Motor neuron (in vitro differentiated cells): ENCODE measurements around the gene TSPEAR. TPM values are rescaled to one million over a fixed set of nuclear protein-coding genes. Genes with fewer than 3 reads are reported as not detected.
"Not testable (repeated sequence)": the region's sequence is repeated elsewhere in the genome, so short reads cannot be mapped to it uniquely, and the experiment has no call there.

ENCODE experiments used
- ATAC-seq, 8 experiments: fragments of 200-7000 bp; cut with Tn5 transposase; replicated peaks in 6 of 8; 2 replicates each; pipeline ENCODE4 v1.8.0; 2021; ENCODE audit warnings: mild to moderate bottlenecking in 8 of 8, moderate library complexity in 8 of 8
- H3K27ac ChIP-seq, 2 donors: fragments of 250-450 bp; sonication (Bioruptor Pico); 2 replicates each; pipeline ENCODE4 v1.9.0; 2021; ENCODE audit warnings: antibody characterized with exemption in 2 of 2, mild to moderate bottlenecking in 2 of 2, moderate library complexity in 1 of 2
- H3K4me1 ChIP-seq, 2 donors: fragments of 250-450 bp; sonication (Bioruptor Pico); replicated peaks in 1 of 2; 2 replicates each; pipeline ENCODE4 v1.6.1; 2021; ENCODE audit warnings: antibody characterized with exemption in 2 of 2, mild to moderate bottlenecking in 2 of 2, moderate library complexity in 1 of 2
- H3K4me3 ChIP-seq, 5 donors: fragments of 250-450 bp; sonication (Bioruptor Pico); 2 replicates each; pipeline ENCODE4 v1.9.0; 2021; ENCODE audit warnings: antibody characterized with exemption in 5 of 5, mild to moderate bottlenecking in 5 of 5, moderate library complexity in 4 of 5
- WGBS, 10 experiments: fragments of 450-650 bp; shearing (Covaris generic); methylation state at CpG; one replicate each; pipeline ENCODE4 v1.0.0; 2022; 5-methylcytosine and 5-hydroxymethylcytosine counted together
- in situ Hi-C, 9 experiments: fragments of 400-800 bp; cut with MboI; loops; one replicate each; pipeline ENCODE4 v1.15.0; 2021; ENCODE audit warnings: low sequenced_read_pairs in 9 of 9, low pct_unique_long_range_greater_than_20kb in 2 of 9; ENCODE audit not compliant: unreplicated experiment in 9 of 9
- total RNA-seq, 8 experiments: library from RNA; unstranded; fragments of 300-600 nt; gene quantifications; 2 replicates each; pipeline versions ENCODE4 v1.2.3 to v1.2.4, GENCODE V29; 2022

Gene TSPEAR
- total RNA-seq, 8 experiments from 2014 or later = 0.21 to 0.66 (median 0.31) TPM; not detected in 1

- no peaks in the 10 kb centered on the region for H3K4me1 ChIP-seq
- H3K27ac ChIP-seq = no peak overlapping the region
- H3K4me3 ChIP-seq = no peak overlapping the region
- 33 to 93% (median 71%) methylated on average over 1 to 4 of the region's 10 CpGs; no CpG with 5 or more reads in 4 of the 10 experiments for WGBS, 10 experiments
- in situ Hi-C loops = no loop called here
- no peak for ATAC-seq
These were observed 135.3 kb downstream of the TSPEAR start for GRCh38 chr21:44576025-44576420.

GRCh38 chr21:44575307-44576024 lies 135.9 kb downstream of the TSPEAR start:
- no peak for ATAC-seq
- in situ Hi-C loops = no loop called here
- WGBS, 10 experiments = 0 to 100% (median 80%) methylated on average over 1 to 11 of the region's 20 CpGs; no CpG with 5 or more reads in 3 of the 10 experiments
- H3K27ac ChIP-seq = no peak overlapping the region
- H3K4me1 ChIP-seq = no peaks in the 10 kb centered on the region
- no peak overlapping the region for H3K4me3 ChIP-seq

GRCh38 chr21:44574457-44575306 lies 136.7 kb downstream of the TSPEAR start:
- peak in 1 of 8 experiments; percentile 52 for ATAC-seq
- H3K4me3 ChIP-seq = no peak overlapping the region
- in situ Hi-C loops = no loop called here
- no peaks in the 10 kb centered on the region for H3K4me1 ChIP-seq
- H3K27ac ChIP-seq = no peak overlapping the region
- 0 to 100% (median 48%) methylated on average over 1 to 12 of the region's 21 CpGs; no CpG with 5 or more reads in 6 of the 10 experiments for WGBS, 10 experiments

- WGBS, 10 experiments = 0% methylated on average over 1 of the region's 25 CpGs; no CpG with 5 or more reads in 9 of the 10 experiments
- ATAC-seq, H3K4me1 ChIP-seq, in situ Hi-C loops, H3K27ac ChIP-seq, H3K4me3 ChIP-seq: not testable (repeated sequence)
These were observed 137.5 kb downstream of the TSPEAR start, which contains the start of gene KRTAP10-4 for GRCh38 chr21:44573630-44574456. Gene KRTAP10-4 (plus strand): TSS chr21:44573729. CDS start chr21:44573759, 30 bp downstream.

- WGBS, 10 experiments = 13 to 82% (median 54%) methylated on average over 6 to 7 of the region's 15 CpGs; no CpG with 5 or more reads in 6 of the 10 experiments
- peak in 4 of 8 experiments; percentile 27 to 73 (median 40) for ATAC-seq
- Histone ChIP-seq H3K27ac (no peak overlapping the region), H3K4me1 (no peaks in the 10 kb centered on the region), H3K4me3 (no peak overlapping the region)
- in situ Hi-C loops = no loop called here
These were observed 138.3 kb downstream of the TSPEAR start for GRCh38 chr21:44572959-44573583.

GRCh38 chr21:44571844-44572782 lies 139.3 kb downstream of the TSPEAR start:
- Histone ChIP-seq H3K27ac (no peak overlapping the region), H3K4me1 (no peaks in the 10 kb centered on the region), H3K4me3 (no peak overlapping the region)
- WGBS, 10 experiments = 33 to 96% (median 76%) methylated on average over 1 to 13 of the region's 40 CpGs; no CpG with 5 or more reads in 3 of the 10 experiments
- ATAC-seq = no peak
- in situ Hi-C loops = no loop called here

GRCh38 chr21:44571296-44571695 lies 140.1 kb downstream of the TSPEAR start:
- in situ Hi-C loops = no loop called here
- no peak overlapping the region for H3K27ac ChIP-seq
- ATAC-seq = no peak
- no peaks in the 10 kb centered on the region for H3K4me1 ChIP-seq
- 0 to 100% (median 61%) methylated on average over 1 to 3 of the region's 4 CpGs; no CpG with 5 or more reads in 1 of the 10 experiments for WGBS, 10 experiments
- no peak overlapping the region for H3K4me3 ChIP-seq

- WGBS, 10 experiments = 19 to 83% (median 72%) methylated on average over 1 to 9 of the region's 12 CpGs; no CpG with 5 or more reads in 3 of the 10 experiments
- Histone ChIP-seq H3K4me3 (no peak overlapping the region), H3K4me1 (no peaks in the 10 kb centered on the region), H3K27ac (no peak overlapping the region)
- in situ Hi-C loops = no loop called here
- no peak for ATAC-seq
These were observed 141.4 kb downstream of the TSPEAR start for GRCh38 chr21:44569861-44570517.

GRCh38 chr21:44568667-44569556 lies 142.5 kb downstream of the TSPEAR start:
- no peak for ATAC-seq
- 30 to 85% (median 70%) methylated on average over 1 to 9 of the region's 27 CpGs; no CpG with 5 or more reads in 5 of the 10 experiments for WGBS, 10 experiments
- in situ Hi-C loops = no loop called here
- no peak overlapping the region for H3K4me3 ChIP-seq
- H3K27ac ChIP-seq = no peak overlapping the region
- no peaks in the 10 kb centered on the region for H3K4me1 ChIP-seq

GRCh38 chr21:44568261-44568660 lies 143.1 kb downstream of the TSPEAR start:
- WGBS, 10 experiments = 13 to 93% (median 72%) methylated on average over 2 to 6 of the region's 12 CpGs; no CpG with 5 or more reads in 5 of the 10 experiments
- Histone ChIP-seq H3K27ac (no peak overlapping the region), H3K4me1 (no peaks in the 10 kb centered on the region), H3K4me3 (no peak overlapping the region)
- ATAC-seq = no peak
- in situ Hi-C loops = no loop called here
